Progenitor cell of endocrine pancreas (in vitro differentiated cells): ENCODE data around the gene TRPM4. TPM values are rescaled to one million over a fixed set of nuclear protein-coding genes. Genes with fewer than 3 reads are reported as not detected.

Experiments used
- DNase-seq: peaks from one replicate; pipeline ENCODE4 v3.0.0; 2021; ENCODE audit warnings: low spot score; ENCODE audit not compliant: unreplicated experiment
- H3K27ac Mint-ChIP-seq: 2 replicates; pipeline ENCODE4 v1.8.0; 2021; ENCODE audit warnings: mild to moderate bottlenecking, moderate library complexity, mixed read lengths
- H3K27me3 Mint-ChIP-seq: 2 replicates; pipeline ENCODE4 v1.8.0; 2021; ENCODE audit warnings: mixed read lengths
- H3K36me3 Mint-ChIP-seq: 2 replicates; pipeline ENCODE4 v1.8.0; 2022; ENCODE audit warnings: mixed read lengths; ENCODE audit not compliant: insufficient read depth
- H3K4me1 Mint-ChIP-seq: 2 replicates; pipeline ENCODE4 v1.8.0; 2021; ENCODE audit warnings: low read depth, mixed read lengths
- H3K4me3 Mint-ChIP-seq: 2 replicates; pipeline ENCODE4 v1.8.0; 2021; ENCODE audit warnings: low read depth, mild to moderate bottlenecking, moderate library complexity, mixed read lengths
- H3K9me3 Mint-ChIP-seq: 2 replicates; pipeline ENCODE4 v1.8.0; 2021; ENCODE audit warnings: low read depth, mixed read lengths
- total RNA-seq: library from RNA; stranded (reverse); gene quantifications from 2 replicates; pipeline ENCODE4 v1.2.1, GENCODE V29; 2021
- TF ChIP-seq, protein P1 (sequence below): fragments of 200-600 bp; sonication (generic); IDR thresholded peaks from one replicate; pipeline ENCODE4 v1.5.0; 2021; ENCODE audit warnings: antibody characterized with exemption, mild to moderate bottlenecking; ENCODE audit not compliant: unreplicated experiment

The TRPM4 gene
- total RNA-seq, 1 donor from 2014 or later = 16.9 TPM

DNA sequence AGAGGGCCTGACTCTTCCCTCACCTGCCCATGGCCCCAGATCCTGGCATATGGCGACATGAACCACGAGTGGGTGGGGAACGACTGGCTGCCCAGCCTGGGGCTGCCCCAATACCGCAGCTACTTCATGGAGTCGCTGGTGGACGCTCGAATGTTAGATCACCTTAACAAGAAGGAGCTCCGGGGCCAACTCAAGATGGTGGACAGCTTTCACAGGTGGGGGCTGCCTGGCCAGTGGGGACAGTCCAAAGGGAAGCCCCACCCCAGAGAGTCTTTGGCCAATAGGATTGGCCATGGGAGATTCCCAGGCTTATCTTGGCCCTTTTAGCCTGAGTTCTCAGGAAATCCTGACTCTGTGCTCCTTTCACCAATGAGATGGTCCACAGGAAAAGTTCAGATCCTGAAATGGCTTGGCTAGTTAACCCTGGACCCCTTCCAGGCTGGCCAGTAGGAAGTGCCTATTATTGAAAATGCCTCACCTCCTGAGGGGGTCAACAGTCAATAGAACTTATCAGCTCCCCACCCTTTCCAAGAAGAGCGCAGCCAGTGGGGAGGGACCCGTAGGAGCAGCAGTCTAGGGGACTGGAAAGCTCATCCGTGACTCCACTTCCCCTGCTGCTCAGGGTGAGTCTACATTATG is 9.4 kb upstream of the TRPM4 start:
- Mint-ChIP-seq H3K36me3 (no peaks in the 10 kb centered on the region), H3K4me1 (peaks cover 7% of the 10 kb centered on the region), H3K27ac (peak overlapping the region; percentile 96), H3K9me3 (no peaks in the 10 kb centered on the region), H3K27me3 (peaks cover 28% of the 10 kb centered on the region), H3K4me3 (peak overlapping the region; percentile 85)
- DNase-seq = no peak
- TF ChIP-seq, protein P1, sequence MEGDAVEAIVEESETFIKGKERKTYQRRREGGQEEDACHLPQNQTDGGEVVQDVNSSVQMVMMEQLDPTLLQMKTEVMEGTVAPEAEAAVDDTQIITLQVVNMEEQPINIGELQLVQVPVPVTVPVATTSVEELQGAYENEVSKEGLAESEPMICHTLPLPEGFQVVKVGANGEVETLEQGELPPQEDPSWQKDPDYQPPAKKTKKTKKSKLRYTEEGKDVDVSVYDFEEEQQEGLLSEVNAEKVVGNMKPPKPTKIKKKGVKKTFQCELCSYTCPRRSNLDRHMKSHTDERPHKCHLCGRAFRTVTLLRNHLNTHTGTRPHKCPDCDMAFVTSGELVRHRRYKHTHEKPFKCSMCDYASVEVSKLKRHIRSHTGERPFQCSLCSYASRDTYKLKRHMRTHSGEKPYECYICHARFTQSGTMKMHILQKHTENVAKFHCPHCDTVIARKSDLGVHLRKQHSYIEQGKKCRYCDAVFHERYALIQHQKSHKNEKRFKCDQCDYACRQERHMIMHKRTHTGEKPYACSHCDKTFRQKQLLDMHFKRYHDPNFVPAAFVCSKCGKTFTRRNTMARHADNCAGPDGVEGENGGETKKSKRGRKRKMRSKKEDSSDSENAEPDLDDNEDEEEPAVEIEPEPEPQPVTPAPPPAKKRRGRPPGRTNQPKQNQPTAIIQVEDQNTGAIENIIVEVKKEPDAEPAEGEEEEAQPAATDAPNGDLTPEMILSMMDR = no peak

DNA sequence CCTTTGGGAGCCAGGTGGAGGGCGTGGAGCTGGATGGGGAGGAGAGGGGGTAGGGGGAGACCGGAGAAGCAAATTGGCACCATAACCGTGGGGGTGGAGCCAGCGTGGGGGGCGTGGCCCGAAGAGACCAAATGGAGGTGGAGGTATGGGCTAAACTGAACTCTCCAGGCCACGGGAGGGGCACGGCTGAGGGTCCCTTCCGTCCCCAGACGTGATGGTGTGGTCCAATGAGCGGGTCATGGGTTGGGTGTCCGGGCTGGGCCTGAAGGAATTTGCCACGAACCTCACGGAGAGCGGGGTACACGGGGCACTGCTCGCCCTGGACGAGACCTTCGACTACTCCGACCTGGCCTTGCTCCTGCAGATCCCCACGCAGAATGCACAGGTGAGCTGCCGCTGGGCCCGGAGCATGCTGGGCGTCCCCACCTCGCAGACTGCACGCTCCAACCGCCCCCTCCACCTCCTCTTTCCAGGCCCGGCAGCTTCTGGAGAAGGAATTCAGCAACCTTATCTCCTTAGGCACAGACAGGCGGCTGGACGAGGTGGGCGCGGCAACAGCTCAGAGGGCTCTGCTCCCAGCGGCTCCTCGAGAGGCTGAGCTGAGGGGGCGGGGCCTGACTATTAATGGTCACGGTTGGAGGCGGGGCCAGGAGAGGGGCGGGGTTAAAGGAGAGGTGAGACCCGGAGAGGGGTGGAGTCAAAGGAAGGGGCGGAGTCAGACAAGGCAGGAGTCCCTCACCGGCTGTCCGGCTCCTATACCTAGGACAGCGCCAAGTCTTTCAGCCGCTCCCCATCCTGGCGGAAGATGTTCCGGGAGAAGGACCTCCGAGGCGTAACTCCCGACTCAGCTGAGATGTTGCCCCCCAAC is 8.6 kb upstream of the TRPM4 start:
- peak; percentile 100 for DNase-seq
- Mint-ChIP-seq H3K27ac (peak overlapping the region; percentile 96), H3K27me3 (peaks cover 34% of the 10 kb centered on the region), H3K4me1 (peaks cover 7% of the 10 kb centered on the region), H3K36me3 (no peaks in the 10 kb centered on the region), H3K9me3 (no peaks in the 10 kb centered on the region), H3K4me3 (peak overlapping the region; percentile 85)
- TF ChIP-seq, protein P1 = no peak

DNA sequence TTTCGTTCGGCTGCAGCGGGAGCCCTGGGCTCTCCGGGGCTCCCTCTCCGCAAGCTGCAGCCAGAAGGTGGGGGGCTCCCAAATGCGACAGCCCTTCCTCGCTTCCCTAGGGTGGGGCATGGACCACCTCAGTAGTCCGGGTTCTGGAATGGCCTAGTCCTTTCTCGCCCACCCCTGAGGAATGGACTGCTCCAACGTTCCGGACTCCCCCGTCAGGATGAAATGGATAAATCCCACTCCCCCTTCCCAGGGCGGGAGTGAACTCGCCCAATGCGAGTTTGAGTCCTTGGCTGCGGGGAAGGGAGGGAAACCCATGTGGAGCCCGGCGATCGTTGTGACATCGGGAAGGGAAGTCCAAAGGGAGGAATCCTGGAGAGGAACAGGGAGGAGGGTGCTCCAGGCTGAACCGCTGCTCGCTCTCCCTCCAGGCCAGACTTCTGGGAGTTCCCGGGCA is 7.9 kb upstream of the TRPM4 start:
- H3K4me3 Mint-ChIP-seq = peak overlapping the region; percentile 85
- peak; percentile 65 for DNase-seq

DNA sequence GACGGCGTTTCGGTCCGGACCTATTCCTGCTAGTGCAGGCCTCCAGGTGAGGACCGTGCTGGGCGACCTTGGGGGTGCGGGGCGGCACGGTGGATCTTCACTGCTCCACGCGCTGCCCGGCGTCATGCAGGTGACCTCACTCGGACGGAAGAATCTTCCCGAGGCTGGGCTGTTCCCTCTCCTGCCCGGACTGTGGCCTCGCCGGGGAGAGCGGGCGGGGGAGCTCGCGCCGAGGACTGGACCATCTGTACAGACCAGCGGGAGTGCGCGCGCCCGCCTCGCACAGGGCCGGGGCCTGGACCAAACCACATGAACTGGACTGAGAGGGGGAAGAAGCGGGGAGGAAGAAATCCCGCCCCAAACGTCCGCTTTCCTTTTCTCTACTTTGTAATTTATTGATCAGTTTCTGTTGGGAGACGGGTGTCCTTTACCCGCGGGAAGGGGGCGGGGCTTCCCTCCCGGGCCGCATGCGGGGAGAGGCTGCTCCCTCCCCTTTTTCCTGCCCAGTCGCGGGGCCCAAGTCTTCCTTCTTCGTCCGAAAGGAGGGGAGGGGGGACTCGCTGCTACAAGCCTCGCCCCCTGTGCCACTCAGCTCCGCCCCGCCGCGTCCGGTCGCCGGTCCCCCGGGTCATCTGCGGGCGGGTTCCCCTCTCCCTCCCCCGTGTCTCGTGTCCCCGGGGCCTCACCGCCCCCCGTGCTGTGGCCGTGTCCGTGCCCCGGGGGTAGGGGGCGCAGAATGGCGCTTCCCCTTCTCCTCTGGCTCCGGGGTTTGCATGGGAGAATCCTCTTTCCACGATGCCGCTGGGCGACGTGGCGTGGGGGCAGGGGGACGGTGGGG is 7.3 kb upstream of the TRPM4 start:
- Mint-ChIP-seq H3K27me3 (peaks cover 42% of the 10 kb centered on the region), H3K27ac (peak overlapping the region; percentile 96), H3K4me3 (peak overlapping the region; percentile 85), H3K9me3 (peaks cover 8% of the 10 kb centered on the region), H3K4me1 (peaks cover 7% of the 10 kb centered on the region), H3K36me3 (no peaks in the 10 kb centered on the region)
- TF ChIP-seq, protein P1 = no peak
- peak; percentile 85 for DNase-seq

More for the DNA sequence above, 7.9 kb upstream of the TRPM4 start:
- TF ChIP-seq, protein P1 = no peak
- peak overlapping the region; percentile 96 for H3K27ac Mint-ChIP-seq
- H3K36me3 Mint-ChIP-seq = no peaks in the 10 kb centered on the region
- H3K4me1 Mint-ChIP-seq = peaks cover 7% of the 10 kb centered on the region
- H3K27me3 Mint-ChIP-seq = peaks cover 41% of the 10 kb centered on the region
- H3K9me3 Mint-ChIP-seq = peaks cover 6% of the 10 kb centered on the region

DNA sequence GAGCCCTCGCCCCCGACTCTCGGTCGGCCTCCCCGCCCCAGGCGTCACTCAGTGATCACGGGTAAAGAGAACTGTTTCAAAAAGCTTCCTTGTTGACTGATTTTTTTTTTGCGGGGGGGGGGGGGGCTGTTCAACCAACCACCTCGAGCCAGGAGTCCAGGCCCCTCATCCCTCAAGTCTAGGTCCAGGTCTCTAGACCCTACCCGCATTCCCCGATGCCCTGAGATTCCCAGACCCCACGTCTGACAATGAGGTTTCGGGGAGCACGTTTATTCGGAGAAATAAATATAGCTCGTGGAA is 6.7 kb upstream of the TRPM4 start:
- peaks cover 42% of the 10 kb centered on the region for H3K27me3 Mint-ChIP-seq
- no peaks in the 10 kb centered on the region for H3K36me3 Mint-ChIP-seq

More for the DNA sequence above, 6.7 kb upstream of the TRPM4 start:
- peak overlapping the region; percentile 85 for H3K4me3 Mint-ChIP-seq
- DNase-seq = no peak
- no peak overlapping the region for H3K27ac Mint-ChIP-seq
- TF ChIP-seq, protein P1 = no peak
- peaks cover 11% of the 10 kb centered on the region for H3K4me1 Mint-ChIP-seq
- H3K9me3 Mint-ChIP-seq = peaks cover 8% of the 10 kb centered on the region
